Small intestine (tissue), 16 donors: ENCODE data around the gene ACAP1. TPM values are rescaled to one million over a fixed set of nuclear protein-coding genes. Genes with fewer than 3 reads are reported as not detected.

Source experiments
- DNase-seq, 2 donors: peaks; one replicate each; pipeline versions ENCODE4 v3.0.0 to v3.0.0-alpha.2; 2013
- FAIRE-seq: peaks from 2 replicates; lab custom pipeline; 2012; peaks lifted over from hg19 to GRCh38; lab: Jason Lieb, UNC
- H3K27ac ChIP-seq, 3 donors: one replicate each; pipeline ENCODE4 v1.5.1; 2013; ENCODE audit warnings: low read length in 2 of 3, mild to moderate bottlenecking in 2 of 3, control low read depth in 1 of 3, inconsistent platforms in 1 of 3, low read depth in 1 of 3, moderate library complexity in 1 of 3
- H3K27me3 ChIP-seq, 3 donors: one replicate each; pipeline ENCODE4 v1.6.1; 2013; ENCODE audit warnings: low read length in 3 of 3, inconsistent platforms in 1 of 3; ENCODE audit not compliant: control insufficient read depth in 3 of 3, insufficient read depth in 3 of 3
- H3K36me3 ChIP-seq, 3 donors: one replicate each; pipeline ENCODE4 v1.6.1; 2013; ENCODE audit warnings: low read length in 3 of 3, inconsistent platforms in 1 of 3, low read depth in 1 of 3, mild to moderate bottlenecking in 1 of 3, moderate library complexity in 1 of 3; ENCODE audit not compliant: control insufficient read depth in 3 of 3, insufficient read depth in 2 of 3
- H3K4me1 ChIP-seq, 3 donors: one replicate each; pipeline ENCODE4 v1.6.1; 2013; ENCODE audit warnings: low read length in 2 of 3, inconsistent platforms in 1 of 3, low read depth in 1 of 3, mild to moderate bottlenecking in 1 of 3, moderate library complexity in 1 of 3; ENCODE audit not compliant: control insufficient read depth in 3 of 3, insufficient read depth in 2 of 3
- H3K4me3 ChIP-seq, 3 donors: one replicate each; pipeline ENCODE4 v1.5.1; 2013; ENCODE audit warnings: low read length in 3 of 3, control low read depth in 1 of 3, inconsistent platforms in 1 of 3, low read depth in 1 of 3, mild to moderate bottlenecking in 1 of 3, moderate library complexity in 1 of 3
- H3K9me3 ChIP-seq, 2 donors: one replicate each; pipeline ENCODE4 v1.6.1; 2013; ENCODE audit warnings: low read depth in 1 of 2, low read length in 1 of 2; ENCODE audit not compliant: control insufficient read depth in 2 of 2, insufficient read depth in 1 of 2
- WGBS, 3 donors: extraction: QIAGEN DNeasy Blood & Tissue Kit; methylation state at CpG; one replicate each; pipeline ENCODE4 v1.1.7; 2013; 5-methylcytosine and 5-hydroxymethylcytosine counted together
- long read RNA-seq, 10 donors: transcript quantifications; one replicate each; lab custom pipeline, GENCODE V29; 2026
- polyA plus RNA-seq, 4 donors: library from polyadenylated mRNA; stranded (reverse) in 3 of 4; unstranded in 1 of 4; fragments of 200-250 nt in 3 of 4; fragments of 120-200 nt in 1 of 4; gene quantifications; one replicate each; pipeline versions ENCODE4 v1.2.1 to v1.2.3, GENCODE V29; 2013
- donor health status: healthy with polysubstance abuse.
- donor health status: control.
- donor health status: control.
- donor health status: Bipolar disorder and iron deficiency.
- donor health status: healthy.

ACAP1 gene, protein sequence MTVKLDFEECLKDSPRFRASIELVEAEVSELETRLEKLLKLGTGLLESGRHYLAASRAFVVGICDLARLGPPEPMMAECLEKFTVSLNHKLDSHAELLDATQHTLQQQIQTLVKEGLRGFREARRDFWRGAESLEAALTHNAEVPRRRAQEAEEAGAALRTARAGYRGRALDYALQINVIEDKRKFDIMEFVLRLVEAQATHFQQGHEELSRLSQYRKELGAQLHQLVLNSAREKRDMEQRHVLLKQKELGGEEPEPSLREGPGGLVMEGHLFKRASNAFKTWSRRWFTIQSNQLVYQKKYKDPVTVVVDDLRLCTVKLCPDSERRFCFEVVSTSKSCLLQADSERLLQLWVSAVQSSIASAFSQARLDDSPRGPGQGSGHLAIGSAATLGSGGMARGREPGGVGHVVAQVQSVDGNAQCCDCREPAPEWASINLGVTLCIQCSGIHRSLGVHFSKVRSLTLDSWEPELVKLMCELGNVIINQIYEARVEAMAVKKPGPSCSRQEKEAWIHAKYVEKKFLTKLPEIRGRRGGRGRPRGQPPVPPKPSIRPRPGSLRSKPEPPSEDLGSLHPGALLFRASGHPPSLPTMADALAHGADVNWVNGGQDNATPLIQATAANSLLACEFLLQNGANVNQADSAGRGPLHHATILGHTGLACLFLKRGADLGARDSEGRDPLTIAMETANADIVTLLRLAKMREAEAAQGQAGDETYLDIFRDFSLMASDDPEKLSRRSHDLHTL
- polyA plus RNA-seq, result 10 to 100 TPM in 1 of 4 donors, 1 to 10 TPM in 3; 3.8 to 43.5 (median 8.5) TPM
- long read RNA-seq, donor 1, result 0 reads
- long read RNA-seq, donor 2, full-length matches to known transcripts, result 2 of 2 reads
- long read RNA-seq, donor 2, partial matches to known transcripts, result 0 of 2 reads
- long read RNA-seq, donor 2, other reads (novel, unspliced or antisense), result 0 of 2 reads
- long read RNA-seq, donor 3, full-length matches to known transcripts, result 11 of 11 reads
- long read RNA-seq, donor 3, partial matches to known transcripts, result 0 of 11 reads
- long read RNA-seq, donor 3, other reads (novel, unspliced or antisense), result 0 of 11 reads
- long read RNA-seq, donor 4, full-length matches to known transcripts, result 1 of 1 reads
- long read RNA-seq, donor 4, partial matches to known transcripts, result 0 of 1 reads
- long read RNA-seq, donor 4, other reads (novel, unspliced or antisense), result 0 of 1 reads
- long read RNA-seq, donor 5, full-length matches to known transcripts, result 5 of 5 reads
- long read RNA-seq, donor 5, partial matches to known transcripts, result 0 of 5 reads
- long read RNA-seq, donor 5, other reads (novel, unspliced or antisense), result 0 of 5 reads
- long read RNA-seq, donor 6, full-length matches to known transcripts, result 6 of 6 reads
- long read RNA-seq, donor 6, partial matches to known transcripts, result 0 of 6 reads
- long read RNA-seq, donor 6, other reads (novel, unspliced or antisense), result 0 of 6 reads
- long read RNA-seq, donor 7, full-length matches to known transcripts, result 21 of 21 reads
- long read RNA-seq, donor 7, partial matches to known transcripts, result 0 of 21 reads
- long read RNA-seq, donor 7, other reads (novel, unspliced or antisense), result 0 of 21 reads
- long read RNA-seq, donor 8, full-length matches to known transcripts, result 3 of 3 reads
- long read RNA-seq, donor 8, partial matches to known transcripts, result 0 of 3 reads
- long read RNA-seq, donor 8, other reads (novel, unspliced or antisense), result 0 of 3 reads
- long read RNA-seq, donor 9, full-length matches to known transcripts, result 5 of 5 reads
- long read RNA-seq, donor 9, partial matches to known transcripts, result 0 of 5 reads
- long read RNA-seq, donor 9, other reads (novel, unspliced or antisense), result 0 of 5 reads
- long read RNA-seq, donor 10, full-length matches to known transcripts, result 7 of 7 reads
- long read RNA-seq, donor 10, partial matches to known transcripts, result 0 of 7 reads
- long read RNA-seq, donor 10, other reads (novel, unspliced or antisense), result 0 of 7 reads

DNA sequence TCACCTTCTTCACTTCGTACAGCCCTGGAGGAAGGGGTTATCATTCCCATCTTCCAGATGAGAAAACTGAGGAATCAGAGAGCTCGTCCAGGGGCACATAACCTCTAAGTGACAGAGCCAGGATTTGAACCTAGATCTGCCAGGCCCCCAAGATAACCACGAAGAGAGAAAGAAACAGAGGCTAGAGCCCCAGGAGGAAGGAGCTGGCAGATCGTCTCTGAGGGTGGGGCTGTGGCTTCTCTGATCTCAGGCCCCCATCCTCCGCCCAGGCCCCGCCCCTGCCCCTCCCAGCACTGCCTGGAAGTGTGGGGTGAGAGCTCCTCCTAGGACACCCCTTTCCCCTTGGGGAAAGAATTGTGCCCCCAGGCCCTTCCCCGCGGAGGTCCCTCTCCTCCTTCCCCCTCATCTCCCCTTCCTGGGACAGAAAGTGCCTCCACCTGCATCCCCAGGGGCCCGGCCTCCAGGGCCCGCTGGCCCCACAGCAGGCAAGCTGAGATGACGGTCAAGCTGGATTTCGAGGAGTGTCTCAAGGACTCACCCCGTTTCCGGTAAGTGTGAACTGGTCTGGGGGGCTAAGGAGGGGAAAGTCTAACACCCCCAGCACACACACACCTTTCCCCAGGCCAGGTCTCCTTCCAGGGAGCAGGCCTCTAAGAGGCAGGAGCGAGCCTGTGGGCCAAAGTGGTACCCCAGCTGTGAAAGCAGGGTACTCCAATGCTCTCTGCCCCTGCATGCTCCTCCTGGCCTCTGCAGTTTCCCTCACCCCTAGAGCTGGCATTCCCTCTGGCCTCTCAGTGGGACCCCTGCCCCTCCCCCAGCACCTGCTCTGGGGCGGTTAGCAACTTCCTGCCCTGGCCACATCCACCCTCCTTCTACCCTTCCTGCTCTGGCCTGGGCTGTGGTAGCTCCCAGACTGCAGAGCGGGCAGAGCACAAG, at the start of gene ACAP1:
Gene ACAP1 (plus strand): TSS at position 290 of the 936 bp plus-strand sequence. CDS start 206 bp downstream, at position 496.
- Histone ChIP-seq H3K9me3 (no peaks in the 10 kb centered on the region), H3K4me3 (peak within 1 kb of the TSS; percentile 10 to 52 (median 51)), H3K4me1 (peaks cover 0 to 2% (median 0%) of the 10 kb centered on the region in 3 donors), H3K27me3 (peaks cover 0 to 13% (median 0%) of the 10 kb centered on the region in 3 donors), H3K36me3 (no peaks in the 10 kb centered on the region), H3K27ac (peak within 1 kb of the TSS in 1 of 3 donors; percentile 59)
- 34 to 57% (median 43%) methylated on average over 16 to 17 of the region's 17 CpGs for WGBS, 3 donors
- peak in 1 of 2 donors; percentile 64 for DNase-seq
- no peak for FAIRE-seq

DNA sequence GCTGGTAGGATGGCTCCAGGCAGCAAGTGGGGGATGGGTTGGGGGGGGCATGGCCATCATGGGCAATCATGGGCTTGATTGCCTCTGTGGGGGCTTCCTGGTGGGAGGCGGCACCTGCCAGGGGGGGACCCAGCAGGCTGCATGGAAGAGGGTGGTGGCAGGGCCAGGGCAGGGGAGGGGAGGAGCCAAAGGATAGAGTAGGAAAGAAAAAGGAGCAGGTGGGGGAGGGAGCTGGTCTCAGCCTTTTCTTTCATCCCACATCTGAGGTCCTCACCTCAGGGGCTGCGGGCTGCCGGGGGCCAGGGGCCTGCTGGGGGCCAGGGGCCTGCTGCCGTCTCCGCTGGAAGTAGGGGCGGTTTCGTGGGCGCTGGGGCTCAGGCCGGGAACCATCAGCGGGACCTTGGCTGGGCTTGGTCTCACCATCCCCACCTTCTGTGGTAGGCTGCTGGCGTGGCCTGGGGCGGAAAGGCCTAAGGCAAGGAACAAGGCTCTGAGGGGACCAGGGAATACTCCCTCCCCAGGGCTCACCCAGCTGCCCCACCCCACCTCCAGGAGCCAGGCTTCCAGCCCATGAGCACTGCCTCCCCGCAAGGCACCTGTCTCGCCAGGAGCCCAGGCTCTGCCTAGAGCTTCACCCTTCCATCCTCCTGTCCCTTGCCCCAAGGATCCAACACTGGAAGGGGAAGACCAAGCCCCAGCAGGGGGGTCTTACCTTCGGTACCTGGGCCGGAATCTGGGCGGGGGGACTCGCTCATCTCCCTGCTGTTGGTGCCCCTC, 46.9 kb upstream of the ACAP1 start:
- H3K36me3 ChIP-seq, result no peaks in the 10 kb centered on the region
- 84 to 95% (median 90%) methylated on average over 17 to 18 of the region's 18 CpGs for WGBS, 3 donors
- H3K27ac ChIP-seq, result no peak overlapping the region
- H3K4me1 ChIP-seq, result peaks cover 0 to 18% (median 10%) of the 10 kb centered on the region in 3 donors
- H3K9me3 ChIP-seq, result peaks cover 0 to 6% of the 10 kb centered on the region in 2 donors
- peaks cover 0 to 9% (median 3%) of the 10 kb centered on the region in 3 donors for H3K27me3 ChIP-seq
- no peak for DNase-seq
- no peak overlapping the region for H3K4me3 ChIP-seq
- no peak for FAIRE-seq

DNA sequence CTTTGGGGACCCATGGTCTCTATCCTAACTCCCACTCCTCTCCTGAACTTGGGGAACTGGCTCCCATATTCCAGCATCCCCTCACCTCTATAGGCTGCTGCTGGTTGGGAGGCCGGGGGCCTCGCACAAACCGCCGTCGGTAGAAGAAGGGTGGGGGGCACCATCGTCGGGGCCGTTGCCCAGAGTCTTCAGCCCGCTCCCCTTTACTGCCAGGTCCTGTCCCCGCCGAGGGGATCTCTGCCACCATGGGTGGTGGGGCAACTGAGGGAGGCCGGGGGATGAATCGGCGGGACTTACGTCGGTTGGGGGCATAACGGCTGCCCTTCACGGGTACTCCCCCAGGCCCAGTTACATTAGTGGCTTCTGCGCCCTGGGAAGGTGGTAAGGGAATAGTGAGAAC, 46.2 kb upstream of the ACAP1 start:
- FAIRE-seq (no peak), DNase-seq (no peak)
- Histone ChIP-seq H3K9me3 (peaks cover 0 to 6% of the 10 kb centered on the region in 2 donors), H3K27me3 (peaks cover 0 to 9% (median 8%) of the 10 kb centered on the region in 3 donors), H3K27ac (no peak overlapping the region), H3K4me3 (no peak overlapping the region), H3K4me1 (peaks cover 0 to 23% (median 10%) of the 10 kb centered on the region in 3 donors), H3K36me3 (no peaks in the 10 kb centered on the region)
- WGBS, 3 donors, result 93 to 94% (median 93%) methylated on average over 19 of the region's 19 CpGs

DNA sequence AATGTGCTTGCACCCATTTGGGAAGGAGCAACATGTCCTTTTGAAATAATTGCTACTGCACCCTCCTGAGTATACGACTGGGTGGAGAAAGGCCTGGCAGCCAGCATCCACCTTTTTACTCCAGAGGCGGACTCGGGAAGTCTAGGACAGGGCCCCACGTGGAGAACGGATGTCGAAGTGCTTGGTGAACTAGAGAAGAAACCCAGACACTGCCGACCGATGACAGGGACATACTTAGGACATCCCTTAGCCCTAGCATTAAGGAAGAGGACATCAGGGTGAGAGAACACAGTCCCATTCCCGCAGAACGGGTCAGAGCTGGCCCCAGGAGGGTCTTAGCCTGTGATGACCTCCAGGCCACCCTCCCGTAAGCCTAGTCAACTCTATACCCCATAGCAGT, 45.6 kb upstream of the ACAP1 start:
- H3K36me3 ChIP-seq, result no peaks in the 10 kb centered on the region
- no peak overlapping the region for H3K4me3 ChIP-seq
- H3K4me1 ChIP-seq, result peaks cover 0 to 23% (median 10%) of the 10 kb centered on the region in 3 donors
- no peak overlapping the region for H3K27ac ChIP-seq
- DNase-seq, result no peak
- peaks cover 0 to 6% of the 10 kb centered on the region in 2 donors for H3K9me3 ChIP-seq
- FAIRE-seq, result no peak
- WGBS, 3 donors, result 77 to 88% (median 79%) methylated on average over 11 of the region's 11 CpGs
- peaks cover 0 to 11% (median 9%) of the 10 kb centered on the region in 3 donors for H3K27me3 ChIP-seq

DNA sequence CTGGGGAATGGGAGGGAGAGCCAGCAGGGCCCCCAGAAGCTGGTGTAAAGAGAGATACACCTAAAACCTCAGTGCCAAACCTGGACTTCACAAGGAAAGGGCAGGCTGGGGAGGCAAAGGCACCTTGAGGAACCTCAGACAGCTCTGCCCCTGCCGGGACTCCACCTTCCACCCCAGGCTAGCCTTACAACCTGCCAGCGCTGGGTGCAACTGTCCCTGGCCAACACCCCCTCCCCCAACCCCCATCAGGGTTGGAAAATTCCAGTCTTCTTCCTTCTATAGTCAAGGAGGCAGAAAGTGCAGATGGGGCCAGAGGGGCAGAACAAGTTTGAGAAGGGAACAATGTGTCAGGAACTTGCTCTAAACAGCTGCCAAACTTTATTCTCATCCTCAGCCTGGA, 44.1 kb upstream of the ACAP1 start:
- no peak for FAIRE-seq
- peaks cover 0 to 30% (median 10%) of the 10 kb centered on the region in 3 donors for H3K4me1 ChIP-seq
- DNase-seq, result no peak
- peaks cover 0 to 16% (median 9%) of the 10 kb centered on the region in 3 donors for H3K27me3 ChIP-seq
- WGBS, 3 donors, result 28 to 58% (median 57%) methylated on average over 2 of the region's 2 CpGs
- no peaks in the 10 kb centered on the region for H3K36me3 ChIP-seq
- no peak overlapping the region for H3K27ac ChIP-seq
- peaks cover 0 to 6% of the 10 kb centered on the region in 2 donors for H3K9me3 ChIP-seq
- no peak overlapping the region for H3K4me3 ChIP-seq

DNA sequence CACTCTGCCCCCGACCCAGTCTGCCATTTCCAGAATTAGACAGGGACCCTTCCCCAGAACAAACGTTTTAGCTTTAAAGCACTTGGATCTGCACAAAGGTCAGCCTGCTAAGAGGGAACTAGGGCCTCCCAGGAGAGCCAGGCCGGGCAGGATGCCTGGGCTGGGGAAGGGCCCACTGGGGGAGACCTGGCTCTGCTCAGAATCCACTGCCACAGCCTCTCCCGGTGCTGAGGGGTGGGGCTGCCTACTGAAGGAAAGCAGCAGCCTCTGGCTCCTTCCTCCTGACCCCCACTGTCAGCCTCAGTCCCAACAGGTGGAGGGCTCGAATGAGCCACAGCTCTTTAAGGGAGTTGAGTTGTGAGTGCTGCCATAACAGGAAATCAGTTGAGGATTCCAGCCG, 43.6 kb upstream of the ACAP1 start:
- FAIRE-seq (no peak), DNase-seq (peak in 1 of 2 donors; percentile 53)
- peaks cover 0 to 30% (median 10%) of the 10 kb centered on the region in 3 donors for H3K4me1 ChIP-seq
- peak overlapping the region in 1 of 3 donors; percentile 30 for H3K27ac ChIP-seq
- H3K4me3 ChIP-seq, result no peak overlapping the region
- peaks cover 0 to 16% (median 7%) of the 10 kb centered on the region in 3 donors for H3K27me3 ChIP-seq
- H3K36me3 ChIP-seq, result no peaks in the 10 kb centered on the region
- WGBS, 3 donors, result 19 to 25% (median 24%) methylated on average over 6 of the region's 6 CpGs
- H3K9me3 ChIP-seq, result peaks cover 0 to 6% of the 10 kb centered on the region in 2 donors
